Upper lobe of left lung (tissue), 4 donors: Measurements from ENCODE around the gene LIPM.

Experiments used
- CTCF ChIP-seq, 6 experiments: fragments of 450-650 bp in 4 of 6; fragments of 200-600 bp in 2 of 6; sonication (generic) in 2 of 6; IDR thresholded peaks; one replicate each; pipeline ENCODE4 v1.5.1; 2016 to 2019; ENCODE audit warnings: antibody characterized with exemption in 6 of 6
- EP300 ChIP-seq, 4 donors: sonication (generic); formaldehyde crosslinking; IDR thresholded peaks; one replicate each; pipeline ENCODE4 v1.5.1; 2017; ENCODE audit warnings: antibody characterized with exemption in 4 of 4, control low read depth in 2 of 4
- POLR2A ChIP-seq, 4 donors: fragments of 450-650 bp; IDR thresholded peaks; one replicate each; pipeline ENCODE4 v1.5.1; 2016 to 2017; ENCODE audit warnings: antibody characterized with exemption in 4 of 4, mild to moderate bottlenecking in 2 of 4
- POLR2AphosphoS5 ChIP-seq, 2 donors: sonication (generic); formaldehyde crosslinking; IDR thresholded peaks; one replicate each; pipeline ENCODE4 v1.5.1; 2017; ENCODE audit warnings: antibody characterized with exemption in 2 of 2

- no peak for TF ChIP-seq CTCF (IDR thresholded peaks at IDR 0.05)
- TF ChIP-seq POLR2A (IDR thresholded peaks at IDR 0.05) = no peak
- no peak for TF ChIP-seq POLR2AphosphoS5 (IDR thresholded peaks at IDR 0.05)
- TF ChIP-seq EP300 (IDR thresholded peaks at IDR 0.05) = no peak
Measured at GRCh38 chr10:88800152-88801125, 2.1 kb upstream of the LIPM start.
